HCT116 (cell line): ENCODE results near the gene VWF. TPM values are rescaled to one million over a fixed set of nuclear protein-coding genes. Genes with fewer than 3 reads are reported as not detected.
A peak's percentile ranks its signal among the peaks of the same experiment; 100 is the strongest.

ENCODE experiments used
- ATAC-seq: fragments of 200-7000 bp; cut with Tn5 transposase; 2 replicates; pipeline ENCODE4 v1.9.1; 2020; ENCODE audit warnings: mild to moderate bottlenecking, moderate library complexity
- BruUV-seq: library from RNA; stranded (reverse); fragments of 400-500 nt; replicated peaks from 2 replicates; lab custom pipeline; 2021; lab: Mats Ljungman, UMichigan
- CTCF ChIA-PET: fragments of 300-600 bp; sonication (Branson Sonifier 250); formaldehyde crosslinking; loops from one replicate; lab custom pipeline; 2021; ENCODE audit warnings: antibody characterized with exemption; lab: Charles Lee
- POLR2A ChIA-PET: fragments of 300-600, 350-600 bp; sonication (Branson Sonifier 250); formaldehyde crosslinking; loops from one replicate; lab custom pipeline; 2021; ENCODE audit warnings: antibody characterized with exemption; lab: Charles Lee
- RAD21 ChIA-PET, 2 experiments: fragments of 300-600 bp; sonication (Branson Sonifier 250); formaldehyde crosslinking; loops; one replicate each; lab custom pipeline; 2023; ENCODE audit warnings: low total read pairs in 2 of 2; ENCODE audit not compliant: uncharacterized antibody in 2 of 2, unreplicated experiment in 2 of 2, low non-redundant PET in 1 of 2; lab: Charles Lee
- DNase-seq: peaks from one replicate; pipeline ENCODE4 v3.0.0-alpha.2; 2010; ENCODE audit warnings: low read depth, low spot score
- H2AFZ ChIP-seq: fragments of 200-600 bp; shearing (Covaris generic), sonication (generic); 2 replicates; pipeline ENCODE4 v1.6.1; 2017; ENCODE audit warnings: low read depth, mixed run types, mixed read lengths, antibody characterized with exemption, low read length; ENCODE audit not compliant: poor library complexity, severe bottlenecking
- H3K27ac ChIP-seq: 2 replicates; pipeline ENCODE4 v1.5.1; 2012; ENCODE audit warnings: low read depth, low read length
- H3K27me3 ChIP-seq: fragments of 200-600 bp; sonication (generic); 2 replicates; pipeline ENCODE4 v1.6.1; 2016; ENCODE audit warnings: mixed run types, low read length, mixed read lengths; ENCODE audit not compliant: insufficient read depth
- H3K36me3 ChIP-seq, 2 experiments: fragments of 200-500 bp in 1 of 2; fragments of 200-600 bp in 1 of 2; sonication (Bioruptor generic) in 1 of 2; sonication (generic) in 1 of 2; 2 replicates each; pipeline versions ENCODE4 v1.5.1 to v1.6.1; 2014 to 2016; ENCODE audit warnings: low read length in 2 of 2, inconsistent platforms in 1 of 2, mixed read lengths in 1 of 2, mixed run types in 1 of 2; ENCODE audit not compliant: insufficient read depth in 2 of 2, control insufficient read depth in 1 of 2
- H3K4me1 ChIP-seq, 2 experiments: fragments of 200-600 bp in 1 of 2; sonication (generic) in 1 of 2; 2 replicates each; pipeline versions ENCODE4 v1.5.1 to v1.6.1; 2012 to 2017; ENCODE audit warnings: low read length in 2 of 2, inconsistent platforms in 1 of 2, mild to moderate bottlenecking in 1 of 2, mixed read lengths in 1 of 2, mixed run types in 1 of 2, moderate library complexity in 1 of 2; ENCODE audit not compliant: insufficient read depth in 2 of 2, control insufficient read depth in 1 of 2
- H3K4me2 ChIP-seq: fragments of 200-600 bp; sonication (generic); 2 replicates; pipeline ENCODE4 v1.6.1; 2017; ENCODE audit warnings: mixed run types, low read length, mixed read lengths
- H3K4me3 ChIP-seq, 2 experiments: fragments of 200-600 bp in 1 of 2; sonication (generic) in 1 of 2; replicated peaks in 1 of 2; 2 replicates each; pipeline ENCODE4 v1.5.1; 2011 to 2016; ENCODE audit warnings: low read length in 2 of 2, control low read depth in 1 of 2, low read depth in 1 of 2, mild to moderate bottlenecking in 1 of 2, mixed read lengths in 1 of 2, mixed run types in 1 of 2
- H3K79me2 ChIP-seq: fragments of 200-600 bp; sonication (generic); 2 replicates; pipeline ENCODE4 v1.6.1; 2017; ENCODE audit warnings: mild to moderate bottlenecking, mixed run types, low read length, moderate library complexity, mixed read lengths; ENCODE audit not compliant: insufficient read depth
- H3K9ac ChIP-seq: fragments of 200-600 bp; sonication (generic); 2 replicates; pipeline ENCODE4 v1.6.1; 2016; ENCODE audit warnings: low read length, mixed read lengths
- H3K9me2 ChIP-seq: fragments of 200-600 bp; sonication (generic), shearing (Covaris generic); 2 replicates; pipeline ENCODE4 v1.6.1; 2017; ENCODE audit warnings: mixed run types, mild to moderate bottlenecking, moderate library complexity; ENCODE audit not compliant: insufficient read depth
- H3K9me3 ChIP-seq, 2 experiments: fragments of 200-500 bp in 1 of 2; fragments of 200-600 bp in 1 of 2; sonication (Bioruptor generic) in 1 of 2; sonication (generic) in 1 of 2; 2 replicates each; pipeline ENCODE4 v1.6.1; 2014 to 2017; ENCODE audit warnings: low read length in 2 of 2, mixed read lengths in 2 of 2, inconsistent platforms in 1 of 2, low read depth in 1 of 2, mild to moderate bottlenecking in 1 of 2, mixed run types in 1 of 2, moderate library complexity in 1 of 2; ENCODE audit not compliant: control insufficient read depth in 1 of 2, insufficient read depth in 1 of 2
- H4K20me1 ChIP-seq: fragments of 200-600 bp; sonication (generic), shearing (Covaris generic); 2 replicates; pipeline ENCODE4 v1.6.1; 2017; ENCODE audit warnings: mixed run types, mild to moderate bottlenecking, moderate library complexity; ENCODE audit not compliant: insufficient read depth
- CTCF ChIP-seq, 3 experiments: fragments of 200-600 bp in 1 of 3; sonication (generic) in 1 of 3; IDR thresholded peaks in 2 of 3; conservative IDR thresholded peaks in 1 of 3; 2 replicates each; pipeline ENCODE4 v1.5.1; 2012 to 2017; ENCODE audit warnings: low read depth in 2 of 3, low read length in 2 of 3, antibody characterized with exemption in 1 of 3, borderline replicate concordance in 1 of 3, control low read depth in 1 of 3, mild to moderate bottlenecking in 1 of 3, mixed read lengths in 1 of 3, mixed run types in 1 of 3, moderate library complexity in 1 of 3; ENCODE audit not compliant: insufficient read depth in 1 of 3
- RAD21 ChIP-seq: IDR thresholded peaks from 2 replicates; pipeline ENCODE4 v1.6.1; 2012; ENCODE audit warnings: low read depth, mild to moderate bottlenecking
- SP1 ChIP-seq: IDR thresholded peaks from 2 replicates; pipeline ENCODE4 v1.6.1; 2012; ENCODE audit warnings: low read depth
- TCF7L2 ChIP-seq: IDR thresholded peaks from 2 replicates; pipeline ENCODE4 v1.7.0; 2011; ENCODE audit warnings: borderline replicate concordance, inconsistent platforms; ENCODE audit not compliant: insufficient read depth, insufficient read length; ENCODE audit errors: extremely low read depth
- ZFX ChIP-seq: fragments of 450-650 bp; IDR thresholded peaks from 2 replicates; pipeline ENCODE4 v1.6.1; 2017
- intact Hi-C: fragments of 100-400 bp; cut with micrococcal nuclease; formaldehyde crosslinking; loops from 2 replicates; pipeline ENCODE4 v1.10.0; 2022
- total RNA-seq: library from RNA; stranded (reverse); gene quantifications from one replicate; pipeline ENCODE4 v1.2.1, GENCODE V29; 2021; ENCODE audit not compliant: unreplicated experiment

VWF gene
- total RNA-seq, 1 experiment from 2014 or later, result 0.57 TPM

- H3K27ac ChIP-seq, result no peak overlapping the region
- no peak overlapping the region for H2AFZ ChIP-seq
- H3K9me3 ChIP-seq, result no peaks in the 10 kb centered on the region
- RAD21 ChIA-PET, result interaction anchor here (1.1 to 1.7 kb wide), 2 partner anchors 154 kb away, joined by 5 to 6 read pairs; no protein-coding TSS in a partner anchor
- DNase-seq (no peak), ATAC-seq (peak; percentile 95)
- no peaks in the 10 kb centered on the region for H3K9me2 ChIP-seq
- H3K4me1 ChIP-seq, result no peaks in the 10 kb centered on the region
- CTCF ChIA-PET, result interaction anchor here (1.2 to 2.3 kb wide), 4 partner anchors 10 to 154 kb away, joined by 3 to 25 read pairs (median 8); no protein-coding TSS in a partner anchor
- intact Hi-C loops, result loop anchor here (1.0 kb wide), 1 partner anchor 154 kb away; no protein-coding TSS in a partner anchor
- POLR2A ChIA-PET, result no interaction called here
- no peaks in the 10 kb centered on the region for H3K36me3 ChIP-seq
- no peak for TF ChIP-seq ZFX
- TF ChIP-seq CTCF (IDR thresholded peaks at IDR 0.05 in 2 of 3, conservative IDR thresholded peaks at IDR 0.05 in 1 of 3; ENCODE audit: borderline replicate concordance in 1 of 3, insufficient read depth in 1 of 3, low read depth in 2 of 3, low read length in 2 of 3), result peak; percentile 19 to 65 (median 63); a peak in 5 of 6 replicates
- no peak for TF ChIP-seq TCF7L2
- peak; percentile 40 for TF ChIP-seq RAD21
- TF ChIP-seq SP1, result no peak
- BruUV-seq, result no TSS peak
- H3K4me3 ChIP-seq, result no peak overlapping the region
- no peaks in the 10 kb centered on the region for H3K79me2 ChIP-seq
- H3K27me3 ChIP-seq, result 0 out of 2 replicates have a peak, but pooled peaks cover 4% of the 10 kb centered on the region
- H3K9ac ChIP-seq, result no peak overlapping the region
- no peak overlapping the region for H3K4me2 ChIP-seq
- H4K20me1 ChIP-seq, result no peaks in the 10 kb centered on the region
Measured at GRCh38 chr12:5898874-5899273, 225.6 kb downstream of the VWF start.

Other genes with a start within 250 kb of the VWF start
- not detected for gene ANO2, start 179.4 kb downstream of the VWF start, total RNA-seq
- gene CD9, start 75.7 kb upstream of the VWF start, total RNA-seq, result 182 TPM
- 27.4 TPM for gene PLEKHG6, start 186.0 kb upstream of the VWF start, total RNA-seq
- gene TNFRSF1A, start 217.4 kb upstream of the VWF start, total RNA-seq, result 129 TPM